Retina (tissue), 1 donor: ENCODE results near the gene BCR.
A peak's percentile ranks its signal among the peaks of the same experiment; 100 is the strongest.

Source experiments
- DNase-seq: peaks from one replicate; pipeline ENCODE4 v3.0.0-alpha.2; 2016

BCR gene

GRCh38 chr22:23218053-23218866 is 38.0 kb downstream of the BCR start:
- no peak for DNase-seq

GRCh38 chr22:23218867-23219251 is 38.5 kb downstream of the BCR start:
- peak; percentile 71 for DNase-seq

DNA sequence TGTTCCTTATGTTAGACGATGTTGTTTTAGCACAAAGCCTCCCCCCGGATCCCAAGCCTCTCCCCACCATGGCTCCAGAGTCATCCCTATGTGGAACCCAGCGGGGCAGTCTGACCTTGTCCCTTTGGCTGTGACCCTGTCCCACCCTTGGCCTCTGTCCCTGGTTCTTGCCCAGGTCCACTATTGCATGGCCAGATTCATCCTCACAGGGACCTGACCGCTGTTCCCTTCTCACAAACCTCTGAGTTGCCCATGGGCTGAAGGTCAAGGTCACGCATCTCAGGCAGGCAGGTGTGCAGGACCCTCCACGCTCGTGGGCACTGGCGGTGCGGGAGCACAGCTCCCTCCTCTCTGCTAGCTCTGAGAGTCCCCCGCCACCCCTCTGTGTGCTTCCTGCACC is 39.0 kb downstream of the BCR start:
- no peak for DNase-seq

DNA sequence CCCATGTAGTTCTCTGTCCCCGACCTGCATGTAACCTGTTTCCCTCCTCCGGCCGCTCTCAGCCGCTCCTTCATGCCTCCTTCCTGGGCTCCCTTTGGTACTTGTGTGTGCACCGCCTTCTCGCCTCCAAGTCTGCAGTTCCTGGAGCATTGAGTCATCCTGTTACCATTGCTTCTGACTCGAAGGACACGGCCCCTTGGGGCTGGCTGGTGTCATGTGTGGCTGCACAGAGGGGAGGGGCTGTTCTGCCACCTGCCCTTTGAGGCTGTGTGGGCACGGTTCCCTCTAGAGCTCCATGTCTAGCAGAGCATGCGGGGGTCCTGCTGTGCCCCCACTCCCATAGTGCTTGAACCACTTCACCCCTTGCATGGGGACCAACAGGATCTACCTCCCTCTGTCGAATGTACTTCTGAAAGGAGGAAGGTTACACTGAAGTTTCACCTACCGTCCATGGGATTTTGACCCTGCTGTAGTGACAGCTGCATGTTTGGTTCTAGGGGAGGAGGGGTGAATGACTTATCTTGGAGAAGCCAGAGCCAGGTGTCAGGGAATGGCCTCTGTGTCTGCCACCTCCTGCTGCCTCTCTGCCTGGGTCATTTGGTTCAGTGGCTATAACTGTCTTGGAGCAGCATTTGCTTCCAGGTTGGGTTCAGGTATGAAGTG is 39.6 kb downstream of the BCR start:
- DNase-seq: no peak

GRCh38 chr22:23220485-23221350 is 40.4 kb downstream of the BCR start:
- DNase-seq: no peak

- no peak for DNase-seq
Observed at GRCh38 chr22:23221351-23221804, 41.1 kb downstream of the BCR start.

DNA sequence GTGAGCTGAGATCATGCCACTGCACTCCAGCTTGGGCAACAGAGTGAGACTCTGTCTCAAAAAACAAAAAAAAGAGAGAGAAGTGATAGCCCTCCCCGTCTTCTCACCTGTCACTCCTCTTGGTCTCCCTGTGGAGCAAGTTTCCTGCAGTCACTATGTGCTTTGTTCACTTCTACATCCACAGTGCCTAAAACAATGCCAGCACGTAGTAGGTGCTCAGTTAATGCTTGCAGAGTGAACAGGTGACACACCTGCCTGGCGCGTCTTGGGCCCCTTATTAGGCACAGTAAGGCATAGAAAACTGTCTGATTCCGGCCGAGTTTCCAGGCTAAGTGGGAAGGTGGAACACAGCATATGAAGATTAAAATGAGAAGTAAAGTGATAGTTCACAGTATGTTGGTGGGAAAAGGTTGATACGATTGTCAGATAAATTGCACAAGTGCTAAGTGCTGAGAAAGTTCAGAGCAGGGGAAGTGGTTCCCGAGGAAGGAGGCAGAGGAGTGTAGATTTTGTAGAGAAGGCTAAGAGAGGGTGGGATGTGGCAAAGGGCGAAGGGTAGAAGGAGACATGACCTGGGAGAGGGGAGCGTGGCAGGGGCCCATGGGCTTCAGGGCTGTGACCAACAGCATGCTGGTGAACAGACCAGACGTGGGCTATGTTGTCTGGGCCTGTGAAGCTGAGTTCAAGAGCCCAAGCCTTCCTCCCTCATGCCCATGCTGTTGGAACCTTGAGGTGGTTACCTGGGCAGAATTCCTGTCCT is 41.9 kb downstream of the BCR start:
- DNase-seq: no peak

DNA sequence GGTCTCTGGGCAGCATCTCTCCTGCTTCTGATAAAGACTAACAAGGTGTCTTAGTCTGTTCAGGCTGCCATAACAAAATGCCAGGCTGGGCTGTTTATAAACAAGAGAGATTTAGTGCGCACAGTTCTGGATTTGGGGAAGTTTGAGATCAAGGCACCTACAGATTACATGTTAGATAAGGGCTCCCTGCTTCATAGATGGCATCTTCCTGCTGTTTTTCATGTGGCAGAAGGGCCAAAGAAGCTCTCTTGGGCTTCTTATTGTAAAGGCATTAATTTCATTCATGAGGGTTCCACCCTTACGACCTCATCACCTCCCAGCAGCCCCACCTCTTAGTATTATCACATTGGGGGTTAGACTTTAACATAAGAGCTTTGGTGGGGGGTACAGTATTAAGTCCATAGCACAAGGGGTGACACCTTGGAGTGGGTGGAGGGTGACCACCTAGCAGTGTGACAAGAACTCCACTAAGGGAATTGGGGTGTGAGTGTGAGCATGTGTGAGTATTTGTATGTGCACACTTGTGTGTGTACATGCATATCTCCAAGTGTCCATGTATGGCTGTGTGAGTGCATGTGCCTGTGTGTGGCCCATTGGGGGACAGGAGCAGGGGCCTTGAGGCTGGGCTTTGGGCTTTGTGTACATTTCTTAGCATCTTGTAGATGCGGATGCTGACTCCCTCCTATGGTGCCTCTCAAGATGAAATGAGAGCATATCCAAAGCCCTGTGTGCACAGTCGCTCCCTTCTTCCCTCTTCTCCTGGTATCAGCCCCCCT is 42.7 kb downstream of the BCR start:
- DNase-seq: no peak

GRCh38 chr22:23223569-23224317 is 43.4 kb downstream of the BCR start:
- no peak for DNase-seq

DNA sequence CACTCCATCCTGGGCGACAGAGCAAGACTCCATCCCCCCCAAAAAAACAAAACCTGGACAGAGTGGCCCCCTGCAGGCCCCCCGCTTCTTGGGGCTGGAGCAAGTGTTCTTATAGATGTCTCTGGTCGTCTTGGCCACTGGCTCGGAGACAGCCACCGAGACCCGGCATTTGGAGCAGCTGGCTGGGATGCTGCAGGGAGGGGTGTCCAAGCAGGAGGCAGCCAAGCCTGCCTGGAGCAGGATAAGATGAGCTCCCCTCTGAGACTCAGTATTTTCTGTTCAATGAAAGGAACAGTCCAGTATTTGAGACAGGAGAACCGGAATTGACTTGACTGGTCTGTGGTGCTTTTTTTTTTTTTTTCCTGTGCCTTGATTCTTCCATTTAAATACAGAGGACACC is 44.5 kb downstream of the BCR start:
- no peak for DNase-seq

DNA sequence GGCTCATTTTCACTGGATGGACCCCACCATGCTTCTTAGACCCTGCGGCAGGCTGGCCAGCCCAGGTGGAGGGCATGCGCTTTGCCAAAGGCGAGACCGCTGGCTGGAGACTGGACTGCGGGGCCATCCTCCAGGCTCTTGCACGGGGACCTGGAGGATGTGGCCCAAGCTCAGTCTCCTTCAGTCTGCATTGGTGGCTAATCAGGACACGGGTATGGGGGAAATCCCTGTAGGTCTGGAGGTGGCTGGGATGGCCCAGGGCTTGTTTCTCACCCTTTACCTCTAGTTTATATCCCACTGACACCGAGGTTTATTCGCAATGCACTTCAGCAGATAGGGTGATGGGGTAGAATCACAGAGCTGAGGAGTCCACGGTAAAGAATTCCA is 45.0 kb downstream of the BCR start:
- DNase-seq: no peak

DNA sequence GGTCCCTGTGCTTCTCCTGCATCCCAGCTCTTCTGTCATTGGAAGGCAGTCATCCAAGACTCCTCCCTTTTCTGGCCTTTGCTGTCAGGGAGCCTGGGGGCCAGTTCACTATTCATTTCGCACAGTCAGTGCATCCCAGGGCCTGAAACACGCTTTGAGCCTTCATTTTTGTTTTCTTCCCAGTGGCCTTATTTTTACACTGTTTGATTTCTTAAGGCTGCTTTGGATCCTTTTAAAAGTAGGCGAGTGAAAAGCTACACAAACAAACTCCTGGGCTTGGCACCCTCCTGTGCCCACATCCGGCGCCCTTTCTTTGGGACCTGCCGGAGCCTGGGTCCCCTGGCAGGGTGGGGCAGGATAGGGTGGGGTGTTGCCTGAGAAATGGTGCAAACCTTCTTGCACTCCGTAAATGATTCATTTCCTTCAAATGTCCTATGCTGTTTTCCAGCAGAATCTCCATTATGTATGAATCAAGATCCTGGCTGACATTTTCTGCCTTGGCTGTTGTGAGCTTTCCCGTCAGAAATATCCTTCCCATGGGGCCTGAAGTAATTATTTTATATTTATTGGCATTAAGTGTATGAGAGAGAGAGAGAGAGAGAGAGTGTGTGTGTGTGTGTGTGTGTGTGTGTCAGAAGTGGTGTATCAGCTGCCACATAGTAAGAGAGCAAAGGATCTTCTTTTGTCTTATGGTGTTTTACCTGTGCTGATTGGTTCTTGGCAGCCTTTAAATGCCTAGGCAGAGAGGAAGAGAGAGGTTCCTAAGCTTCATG is 45.6 kb downstream of the BCR start:
- DNase-seq: no peak

- DNase-seq: no peak
Observed at GRCh38 chr22:23226497-23226850, 46.2 kb downstream of the BCR start.

DNA sequence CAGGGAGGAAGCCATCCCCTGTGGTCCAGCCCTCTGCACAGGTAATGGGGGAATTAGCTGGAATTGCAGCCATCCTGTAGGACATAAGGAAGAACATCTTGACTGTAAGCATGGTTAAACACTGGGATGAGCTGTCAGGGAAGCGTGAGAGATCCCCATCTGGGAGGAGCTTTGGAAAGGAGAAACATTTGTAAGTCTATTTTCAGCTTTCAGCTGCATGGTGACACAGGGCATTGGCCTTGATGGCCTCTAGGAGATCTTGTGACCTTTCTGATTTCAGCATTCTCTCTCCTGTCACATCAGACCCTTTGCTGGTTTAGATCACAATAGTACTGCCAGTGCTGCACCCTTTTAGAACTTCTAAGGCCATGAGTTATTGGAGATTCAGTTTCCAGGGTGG is 47.1 kb downstream of the BCR start:
- DNase-seq: no peak

- no peak for DNase-seq
Observed at GRCh38 chr22:23228503-23228902, 48.2 kb downstream of the BCR start.

- DNase-seq: no peak
Observed at GRCh38 chr22:23229646-23230045, 49.3 kb downstream of the BCR start.

GRCh38 chr22:23230348-23231068 is 50.2 kb downstream of the BCR start:
- DNase-seq: no peak

DNA sequence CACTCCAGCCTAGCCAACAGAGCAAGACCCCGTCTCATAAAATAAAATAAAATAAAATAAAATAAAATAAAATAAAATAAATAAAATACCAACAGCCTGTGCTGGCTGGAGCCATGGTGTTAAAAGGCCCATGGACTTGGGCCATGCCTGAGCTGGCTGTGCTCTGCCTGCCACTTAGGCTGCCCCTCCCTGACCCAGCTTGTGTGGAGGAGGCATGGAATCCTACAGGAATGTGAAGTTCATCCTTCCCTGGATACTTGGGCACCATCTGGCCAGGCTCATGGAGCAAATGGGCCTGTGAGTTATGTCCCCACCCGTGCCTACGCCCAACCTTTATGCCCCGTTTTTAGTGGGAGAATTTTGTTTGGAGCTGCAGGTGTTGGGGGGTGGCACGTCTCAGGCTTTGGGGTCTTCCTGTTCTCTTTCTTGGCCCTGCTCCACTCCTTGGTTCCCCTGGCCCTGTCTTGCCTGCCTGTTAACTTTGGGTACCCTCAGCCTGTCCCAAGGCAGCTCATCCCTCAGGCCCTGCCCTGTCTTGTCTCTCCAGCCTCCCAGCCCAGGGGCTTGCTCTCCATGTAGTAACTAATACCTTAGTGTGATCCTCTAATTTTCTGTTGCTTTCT is 51.3 kb downstream of the BCR start:
- DNase-seq: no peak
